WTC11 (cell line): Measurements from ENCODE around the gene HERPUD2. TPM values are rescaled to one million over a fixed set of nuclear protein-coding genes. Genes with fewer than 3 reads are reported as not detected.

Experiments
- ATAC-seq: fragments of 200-7000 bp; cut with Tn5 transposase; 2 replicates; pipeline ENCODE4 v1.10.0; 2021; ENCODE audit warnings: mild to moderate bottlenecking, moderate library complexity
- CTCF ChIA-PET: fragments of 300-600 bp; sonication (Branson Sonifier 250); formaldehyde crosslinking; loops from one replicate; lab custom pipeline; 2021; ENCODE audit warnings: antibody characterized with exemption; lab: Charles Lee
- POLR2A ChIA-PET: fragments of 350-600 bp; sonication (Branson Sonifier 250); formaldehyde crosslinking; loops from one replicate; lab custom pipeline; 2021; ENCODE audit warnings: antibody characterized with exemption; lab: Charles Lee
- DNase-seq: peaks from one replicate; pipeline ENCODE4 v3.0.0; 2021; ENCODE audit warnings: low spot score
- H3K27ac Mint-ChIP-seq: 2 replicates; pipeline ENCODE4 v1.8.0; 2021; ENCODE audit warnings: mixed read lengths
- H3K27me3 Mint-ChIP-seq: 2 replicates; pipeline ENCODE4 v1.8.0; 2021; ENCODE audit warnings: low read depth, mild to moderate bottlenecking, moderate library complexity, mixed read lengths
- H3K36me3 Mint-ChIP-seq: 2 replicates; pipeline ENCODE4 v1.8.0; 2021; ENCODE audit warnings: mixed read lengths
- H3K4me1 Mint-ChIP-seq: 2 replicates; pipeline ENCODE4 v1.8.0; 2022; ENCODE audit warnings: mixed read lengths
- H3K4me3 Mint-ChIP-seq: 2 replicates; pipeline ENCODE4 v1.8.0; 2021; ENCODE audit warnings: mild to moderate bottlenecking, moderate library complexity, mixed read lengths
- H3K9me3 Mint-ChIP-seq: 2 replicates; pipeline ENCODE4 v1.8.0; 2021; ENCODE audit warnings: mixed read lengths
- ELF4 ChIP-seq: sonication (generic); formaldehyde crosslinking; IDR thresholded peaks from 2 replicates; pipeline ENCODE4 v1.8.1; 2022; ENCODE audit warnings: low read depth, mild to moderate bottlenecking, moderate library complexity, missing genetic modification reagents
- ESRRA ChIP-seq: sonication (generic); formaldehyde crosslinking; IDR thresholded peaks from 2 replicates; pipeline ENCODE4 v1.8.1; 2022; ENCODE audit warnings: mild to moderate bottlenecking, missing genetic modification reagents, borderline replicate concordance
- GRHL2 ChIP-seq: fragments of 250-450 bp; sonication (Bioruptor Pico); IDR thresholded peaks from 2 replicates; pipeline ENCODE4 v1.8.0; 2022; ENCODE audit warnings: mild to moderate bottlenecking, moderate library complexity; ENCODE audit not compliant: insufficient replicate concordance, severe bottlenecking
- JUN ChIP-seq: sonication (generic); formaldehyde crosslinking; IDR thresholded peaks from 2 replicates; pipeline ENCODE4 v1.8.0; 2023; ENCODE audit warnings: mild to moderate bottlenecking, missing genetic modification reagents
- MXD4 ChIP-seq: fragments of 250-450 bp; sonication (Bioruptor Pico); IDR thresholded peaks from 2 replicates; pipeline ENCODE4 v1.8.0; 2021; ENCODE audit warnings: mild to moderate bottlenecking, moderate library complexity, borderline replicate concordance
- RORB ChIP-seq: fragments of 250-450 bp; sonication (Bioruptor Pico); IDR thresholded peaks from 2 replicates; pipeline ENCODE4 v1.9.0; 2021; ENCODE audit warnings: mild to moderate bottlenecking
- SMAD3 ChIP-seq: sonication (generic); formaldehyde crosslinking; IDR thresholded peaks from 2 replicates; pipeline ENCODE4 v1.8.0; 2022; ENCODE audit warnings: missing genetic modification reagents, mild to moderate bottlenecking, borderline replicate concordance
- total RNA-seq: library from RNA; stranded (reverse); gene quantifications from 3 replicates; pipeline ENCODE4 v1.2.3, GENCODE V29; 2021
- TF ChIP-seq, protein P1 (sequence below): fragments of 250-450 bp; sonication (Bioruptor Pico); conservative IDR thresholded peaks from 2 replicates; pipeline ENCODE4 v1.9.0; 2021; ENCODE audit warnings: mild to moderate bottlenecking
- TF ChIP-seq, protein P2 (sequence below): sonication (generic); formaldehyde crosslinking; IDR thresholded peaks from 2 replicates; pipeline ENCODE4 v1.8.1; 2022; ENCODE audit warnings: mild to moderate bottlenecking, moderate library complexity, missing genetic modification reagents
- TF ChIP-seq, protein P3 (sequence below): sonication (generic); formaldehyde crosslinking; IDR thresholded peaks from 2 replicates; pipeline ENCODE4 v1.8.1; 2023; ENCODE audit warnings: mild to moderate bottlenecking, moderate library complexity, missing genetic modification reagents
- TF ChIP-seq, protein P4 (sequence below): fragments of 250-450 bp; sonication (Bioruptor Pico); IDR thresholded peaks from 2 replicates; pipeline ENCODE4 v1.9.0; 2021; ENCODE audit warnings: mild to moderate bottlenecking, borderline replicate concordance
- TF ChIP-seq, protein P5 (sequence below): sonication (generic); formaldehyde crosslinking; IDR thresholded peaks from 2 replicates; pipeline ENCODE4 v1.8.0; 2022; ENCODE audit warnings: missing genetic modification reagents

HERPUD2 gene
- total RNA-seq, 1 experiment from 2014 or later, result 16.2 TPM

DNA sequence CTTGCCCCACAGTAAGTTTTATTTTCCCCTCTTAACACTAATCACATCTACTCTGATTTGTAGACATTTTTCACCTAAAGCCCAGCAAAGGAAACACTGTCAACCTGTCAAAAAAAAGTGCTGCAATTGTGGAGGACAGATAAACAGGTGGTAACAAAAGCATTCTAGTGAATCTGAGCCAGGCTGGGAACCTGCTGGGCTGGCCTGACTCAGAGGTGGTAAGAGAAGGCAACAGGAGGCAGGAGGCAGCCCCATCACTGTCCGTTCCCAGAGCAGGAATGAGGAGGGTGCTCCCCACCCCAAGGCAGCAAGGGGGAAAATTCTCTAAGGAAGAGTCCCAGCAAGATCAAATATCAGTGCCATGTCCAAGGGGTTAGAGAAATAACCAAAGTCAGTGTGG lies 19.5 kb upstream of the HERPUD2 start:
- Mint-ChIP-seq H3K4me3 (no peak overlapping the region), H3K9me3 (no peaks in the 10 kb centered on the region; the same call in 1 of the 2 replicates), H3K36me3 (no peaks in the 10 kb centered on the region), H3K27ac (no peak overlapping the region), H3K27me3 (no peaks in the 10 kb centered on the region; the same call in 1 of the 2 replicates), H3K4me1 (peaks cover 10% of the 10 kb centered on the region)
- TF ChIP-seq, protein P1, sequence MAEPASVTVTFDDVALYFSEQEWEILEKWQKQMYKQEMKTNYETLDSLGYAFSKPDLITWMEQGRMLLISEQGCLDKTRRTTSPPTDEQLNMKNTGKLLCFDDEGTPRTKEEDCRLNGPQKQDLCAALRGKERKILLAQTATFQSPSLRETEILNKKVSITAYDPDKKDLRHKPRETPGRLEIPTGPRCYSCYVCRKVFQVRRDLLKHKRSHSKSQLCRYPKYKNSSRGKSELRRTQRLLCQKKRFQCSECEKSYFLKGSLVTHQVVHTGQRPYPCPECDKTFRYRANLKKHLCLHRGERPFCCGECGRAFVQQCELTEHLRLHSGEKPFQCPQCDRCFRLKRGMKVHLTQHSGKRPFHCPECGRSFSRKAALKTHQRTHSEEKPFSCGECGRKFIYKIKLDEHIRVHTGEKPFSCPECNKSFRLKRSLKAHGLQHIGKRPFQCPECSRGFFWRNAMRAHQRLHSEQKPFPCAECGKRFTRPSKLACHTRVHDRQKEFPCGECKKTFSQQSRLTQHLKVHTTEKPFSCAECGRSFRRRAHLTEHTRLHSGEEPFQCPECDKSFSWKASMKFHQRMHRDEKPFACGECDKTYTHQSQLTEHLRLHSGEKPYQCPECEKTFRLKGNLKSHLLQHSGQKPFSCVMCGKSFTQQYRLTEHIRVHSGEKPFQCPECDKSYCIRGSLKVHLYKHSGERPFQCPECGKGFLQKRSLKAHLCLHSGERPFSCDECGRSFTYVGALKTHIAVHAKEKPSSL (CRISPR knock-in tag), result no peak
- TF ChIP-seq, protein P2, sequence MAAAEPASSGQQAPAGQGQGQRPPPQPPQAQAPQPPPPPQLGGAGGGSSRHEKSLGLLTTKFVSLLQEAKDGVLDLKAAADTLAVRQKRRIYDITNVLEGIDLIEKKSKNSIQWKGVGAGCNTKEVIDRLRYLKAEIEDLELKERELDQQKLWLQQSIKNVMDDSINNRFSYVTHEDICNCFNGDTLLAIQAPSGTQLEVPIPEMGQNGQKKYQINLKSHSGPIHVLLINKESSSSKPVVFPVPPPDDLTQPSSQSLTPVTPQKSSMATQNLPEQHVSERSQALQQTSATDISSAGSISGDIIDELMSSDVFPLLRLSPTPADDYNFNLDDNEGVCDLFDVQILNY (CRISPR knock-in tag), result no peak
- TF ChIP-seq ESRRA (no peak), JUN (CRISPR knock-in tag) (no peak), GRHL2 (CRISPR knock-in tag) (no peak), SMAD3 (no peak), MXD4 (CRISPR knock-in tag) (no peak), ELF4 (no peak), RORB (no peak)
- TF ChIP-seq, protein P3, sequence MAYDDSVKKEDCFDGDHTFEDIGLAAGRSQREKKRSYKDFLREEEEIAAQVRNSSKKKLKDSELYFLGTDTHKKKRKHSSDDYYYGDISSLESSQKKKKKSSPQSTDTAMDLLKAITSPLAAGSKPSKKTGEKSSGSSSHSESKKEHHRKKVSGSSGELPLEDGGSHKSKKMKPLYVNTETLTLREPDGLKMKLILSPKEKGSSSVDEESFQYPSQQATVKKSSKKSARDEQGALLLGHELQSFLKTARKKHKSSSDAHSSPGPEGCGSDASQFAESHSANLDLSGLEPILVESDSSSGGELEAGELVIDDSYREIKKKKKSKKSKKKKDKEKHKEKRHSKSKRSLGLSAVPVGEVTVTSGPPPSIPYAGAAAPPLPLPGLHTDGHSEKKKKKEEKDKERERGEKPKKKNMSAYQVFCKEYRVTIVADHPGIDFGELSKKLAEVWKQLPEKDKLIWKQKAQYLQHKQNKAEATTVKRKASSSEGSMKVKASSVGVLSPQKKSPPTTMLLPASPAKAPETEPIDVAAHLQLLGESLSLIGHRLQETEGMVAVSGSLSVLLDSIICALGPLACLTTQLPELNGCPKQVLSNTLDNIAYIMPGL, result no peak
- TF ChIP-seq, protein P4, sequence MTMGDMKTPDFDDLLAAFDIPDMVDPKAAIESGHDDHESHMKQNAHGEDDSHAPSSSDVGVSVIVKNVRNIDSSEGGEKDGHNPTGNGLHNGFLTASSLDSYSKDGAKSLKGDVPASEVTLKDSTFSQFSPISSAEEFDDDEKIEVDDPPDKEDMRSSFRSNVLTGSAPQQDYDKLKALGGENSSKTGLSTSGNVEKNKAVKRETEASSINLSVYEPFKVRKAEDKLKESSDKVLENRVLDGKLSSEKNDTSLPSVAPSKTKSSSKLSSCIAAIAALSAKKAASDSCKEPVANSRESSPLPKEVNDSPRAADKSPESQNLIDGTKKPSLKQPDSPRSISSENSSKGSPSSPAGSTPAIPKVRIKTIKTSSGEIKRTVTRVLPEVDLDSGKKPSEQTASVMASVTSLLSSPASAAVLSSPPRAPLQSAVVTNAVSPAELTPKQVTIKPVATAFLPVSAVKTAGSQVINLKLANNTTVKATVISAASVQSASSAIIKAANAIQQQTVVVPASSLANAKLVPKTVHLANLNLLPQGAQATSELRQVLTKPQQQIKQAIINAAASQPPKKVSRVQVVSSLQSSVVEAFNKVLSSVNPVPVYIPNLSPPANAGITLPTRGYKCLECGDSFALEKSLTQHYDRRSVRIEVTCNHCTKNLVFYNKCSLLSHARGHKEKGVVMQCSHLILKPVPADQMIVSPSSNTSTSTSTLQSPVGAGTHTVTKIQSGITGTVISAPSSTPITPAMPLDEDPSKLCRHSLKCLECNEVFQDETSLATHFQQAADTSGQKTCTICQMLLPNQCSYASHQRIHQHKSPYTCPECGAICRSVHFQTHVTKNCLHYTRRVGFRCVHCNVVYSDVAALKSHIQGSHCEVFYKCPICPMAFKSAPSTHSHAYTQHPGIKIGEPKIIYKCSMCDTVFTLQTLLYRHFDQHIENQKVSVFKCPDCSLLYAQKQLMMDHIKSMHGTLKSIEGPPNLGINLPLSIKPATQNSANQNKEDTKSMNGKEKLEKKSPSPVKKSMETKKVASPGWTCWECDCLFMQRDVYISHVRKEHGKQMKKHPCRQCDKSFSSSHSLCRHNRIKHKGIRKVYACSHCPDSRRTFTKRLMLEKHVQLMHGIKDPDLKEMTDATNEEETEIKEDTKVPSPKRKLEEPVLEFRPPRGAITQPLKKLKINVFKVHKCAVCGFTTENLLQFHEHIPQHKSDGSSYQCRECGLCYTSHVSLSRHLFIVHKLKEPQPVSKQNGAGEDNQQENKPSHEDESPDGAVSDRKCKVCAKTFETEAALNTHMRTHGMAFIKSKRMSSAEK (CRISPR knock-in tag), result no peak
- TF ChIP-seq, protein P5, sequence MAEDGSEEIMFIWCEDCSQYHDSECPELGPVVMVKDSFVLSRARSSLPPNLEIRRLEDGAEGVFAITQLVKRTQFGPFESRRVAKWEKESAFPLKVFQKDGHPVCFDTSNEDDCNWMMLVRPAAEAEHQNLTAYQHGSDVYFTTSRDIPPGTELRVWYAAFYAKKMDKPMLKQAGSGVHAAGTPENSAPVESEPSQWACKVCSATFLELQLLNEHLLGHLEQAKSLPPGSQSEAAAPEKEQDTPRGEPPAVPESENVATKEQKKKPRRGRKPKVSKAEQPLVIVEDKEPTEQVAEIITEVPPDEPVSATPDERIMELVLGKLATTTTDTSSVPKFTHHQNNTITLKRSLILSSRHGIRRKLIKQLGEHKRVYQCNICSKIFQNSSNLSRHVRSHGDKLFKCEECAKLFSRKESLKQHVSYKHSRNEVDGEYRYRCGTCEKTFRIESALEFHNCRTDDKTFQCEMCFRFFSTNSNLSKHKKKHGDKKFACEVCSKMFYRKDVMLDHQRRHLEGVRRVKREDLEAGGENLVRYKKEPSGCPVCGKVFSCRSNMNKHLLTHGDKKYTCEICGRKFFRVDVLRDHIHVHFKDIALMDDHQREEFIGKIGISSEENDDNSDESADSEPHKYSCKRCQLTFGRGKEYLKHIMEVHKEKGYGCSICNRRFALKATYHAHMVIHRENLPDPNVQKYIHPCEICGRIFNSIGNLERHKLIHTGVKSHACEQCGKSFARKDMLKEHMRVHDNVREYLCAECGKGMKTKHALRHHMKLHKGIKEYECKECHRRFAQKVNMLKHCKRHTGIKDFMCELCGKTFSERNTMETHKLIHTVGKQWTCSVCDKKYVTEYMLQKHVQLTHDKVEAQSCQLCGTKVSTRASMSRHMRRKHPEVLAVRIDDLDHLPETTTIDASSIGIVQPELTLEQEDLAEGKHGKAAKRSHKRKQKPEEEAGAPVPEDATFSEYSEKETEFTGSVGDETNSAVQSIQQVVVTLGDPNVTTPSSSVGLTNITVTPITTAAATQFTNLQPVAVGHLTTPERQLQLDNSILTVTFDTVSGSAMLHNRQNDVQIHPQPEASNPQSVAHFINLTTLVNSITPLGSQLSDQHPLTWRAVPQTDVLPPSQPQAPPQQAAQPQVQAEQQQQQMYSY, result no peak
- POLR2A ChIA-PET, result interaction anchor here (0.7 kb wide), 1 partner anchor 659 kb away, joined by 3 read pairs; no protein-coding TSS in a partner anchor
- ATAC-seq, result peak; percentile 58
- no peak for DNase-seq
- CTCF ChIA-PET, result no interaction called here
